ENCODE measurements around the gene ZRANB1. TPM values are rescaled to one million over a fixed set of nuclear protein-coding genes. Genes with fewer than 3 reads are reported as not detected.

ZRANB1 gene
- total and polyA plus RNA-seq, 7 experiments from 2014 or later, result 7.3 to 26.4 (median 17.3) TPM

Small RNAs within 50 kb of the gene (microRNA-seq; reads per million reads assigned to microRNA genes)
- gene MIR4296 (ENCODE audit: borderline microRNAs expressed), result not detected

Other genes with a start within 250 kb of the ZRANB1 start
- 10 to 100 TPM; 25.5 to 51.5 (median 28.6) TPM for gene FAM53B, start 197.7 kb upstream of the ZRANB1 start, total RNA-seq
- 10 to 100 TPM in 1 of 2 donors, 1 to 10 TPM in 1; 3.9 to 18.8 TPM for gene FAM53B, start 197.7 kb upstream of the ZRANB1 start, polyA plus RNA-seq
- 10 to 100 TPM; 11.5 to 23.0 (median 21.0) TPM for gene EEF1AKMT2, start 150.2 kb upstream of the ZRANB1 start, total RNA-seq
- 10 to 100 TPM; 22.0 to 38.1 TPM for gene EEF1AKMT2, start 150.2 kb upstream of the ZRANB1 start, polyA plus RNA-seq
- gene ABRAXAS2, start 140.3 kb upstream of the ZRANB1 start, total RNA-seq, result 10 to 100 TPM in 3 of 5 experiments, 1 to 10 TPM in 2; 7.0 to 17.5 (median 14.5) TPM
- 10 to 100 TPM; 12.2 to 14.2 TPM for gene ABRAXAS2, start 140.3 kb upstream of the ZRANB1 start, polyA plus RNA-seq
- 10 to 100 TPM in 1 of 5 experiments, 1 to 10 TPM in 3, under 1 TPM in 1; 0.05 to 39.5 (median 2.0) TPM for gene CTBP2, start 218.4 kb downstream of the ZRANB1 start, total RNA-seq
- under 1 TPM in 1 of 2 donors, not detected in 1; 0.13 TPM for gene CTBP2, start 218.4 kb downstream of the ZRANB1 start, polyA plus RNA-seq